NCI-H1694 (cell line): ENCODE measurements around the gene ARL10.
A peak's percentile ranks its signal among the peaks of the same experiment; 100 is the strongest.
"Not testable (repeated sequence)": the region's sequence is repeated elsewhere in the genome, so short reads cannot be mapped to it uniquely, and the experiment has no call there.

Source experiments
- DNase-seq: peaks from one replicate; lab custom pipeline; 2025; lab: John Stamatoyannopoulos, UW

The ARL10 gene

DNA sequence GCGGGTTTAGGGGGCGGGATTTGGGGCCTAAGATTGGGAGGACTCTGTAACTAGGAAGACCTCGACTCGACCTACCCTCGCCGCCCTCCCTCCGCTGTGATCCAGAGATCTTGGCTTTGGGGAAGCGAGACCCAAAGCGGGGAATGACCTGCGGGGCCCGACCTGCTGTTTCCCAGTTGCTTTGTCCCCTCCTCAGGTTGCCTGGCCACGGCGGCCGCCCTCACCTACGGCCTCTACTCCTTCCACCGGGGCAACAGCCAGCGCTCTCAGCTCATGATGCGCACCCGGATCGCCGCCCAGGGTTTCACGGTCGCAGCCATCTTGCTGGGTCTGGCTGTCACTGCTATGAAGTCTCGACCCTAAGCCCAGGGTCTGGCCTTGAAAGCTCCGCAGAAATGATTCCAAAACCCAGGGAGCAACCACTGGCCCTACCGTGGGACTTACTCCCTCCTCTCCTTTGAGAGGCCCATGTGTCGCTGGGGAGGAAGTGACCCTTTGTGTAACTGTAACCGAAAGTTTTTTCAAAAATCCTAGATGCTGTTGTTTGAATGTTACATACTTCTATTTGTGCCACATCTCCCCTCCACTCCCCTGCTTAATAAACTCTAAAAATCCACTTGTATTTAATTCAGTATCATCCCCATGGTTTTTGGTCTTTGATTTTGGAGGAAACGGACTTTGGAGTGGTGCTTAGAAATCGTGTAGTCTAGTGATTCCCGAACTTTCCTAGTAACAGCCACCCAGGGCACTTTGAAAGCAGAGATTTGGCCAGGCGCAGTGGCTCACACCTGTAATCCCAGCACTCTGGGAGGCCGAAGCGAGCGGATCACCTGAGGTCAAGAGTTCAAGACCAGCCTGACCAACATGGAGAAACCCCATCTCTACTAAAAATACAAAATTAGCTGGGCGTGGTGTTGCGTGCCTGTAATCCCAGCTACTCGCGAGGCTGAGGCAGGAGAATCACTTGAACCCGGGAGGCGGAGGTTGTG is 24.1 kb downstream of the ARL10 start:
- DNase-seq = peak; percentile 52

DNA sequence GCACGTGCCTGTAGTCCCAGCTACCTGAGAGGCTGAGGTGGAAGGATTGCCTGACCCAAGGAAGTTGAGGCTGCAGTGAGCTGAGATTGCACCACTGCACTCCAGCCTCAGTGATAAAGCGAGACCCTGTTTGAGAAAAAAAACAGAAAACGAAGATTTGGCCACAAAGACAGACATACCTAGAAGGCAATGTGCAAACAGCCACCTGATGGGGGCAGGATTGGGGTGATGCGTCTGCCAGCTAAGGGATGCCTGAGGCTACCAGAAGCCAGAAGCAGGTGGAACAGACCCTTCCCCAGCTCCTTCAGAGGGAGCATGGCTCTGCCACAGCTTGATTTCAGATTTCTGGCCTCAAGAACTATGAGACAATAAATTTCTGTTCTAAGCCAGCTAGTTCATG is 26.2 kb downstream of the ARL10 start:
- no peak for DNase-seq

DNA sequence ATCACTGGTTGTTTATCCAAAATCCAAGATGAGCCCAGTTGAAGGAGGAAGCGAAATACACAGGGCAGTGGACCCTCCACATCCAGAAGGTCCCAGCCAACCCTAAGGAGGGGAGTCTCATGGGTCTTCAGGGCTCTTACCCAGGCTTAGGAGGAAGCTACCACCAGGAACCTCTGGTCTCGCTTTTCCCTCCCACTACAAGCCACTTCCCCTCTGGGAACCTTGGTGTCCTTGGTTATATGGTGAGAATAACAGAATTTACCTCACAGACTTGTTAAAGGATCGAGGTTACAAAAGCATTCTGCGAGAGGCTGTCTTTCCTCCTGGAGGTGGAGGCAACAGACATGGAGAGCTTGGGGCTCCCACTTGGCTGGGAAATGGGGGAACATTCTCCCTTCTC is 26.7 kb downstream of the ARL10 start:
- DNase-seq = no peak

DNA sequence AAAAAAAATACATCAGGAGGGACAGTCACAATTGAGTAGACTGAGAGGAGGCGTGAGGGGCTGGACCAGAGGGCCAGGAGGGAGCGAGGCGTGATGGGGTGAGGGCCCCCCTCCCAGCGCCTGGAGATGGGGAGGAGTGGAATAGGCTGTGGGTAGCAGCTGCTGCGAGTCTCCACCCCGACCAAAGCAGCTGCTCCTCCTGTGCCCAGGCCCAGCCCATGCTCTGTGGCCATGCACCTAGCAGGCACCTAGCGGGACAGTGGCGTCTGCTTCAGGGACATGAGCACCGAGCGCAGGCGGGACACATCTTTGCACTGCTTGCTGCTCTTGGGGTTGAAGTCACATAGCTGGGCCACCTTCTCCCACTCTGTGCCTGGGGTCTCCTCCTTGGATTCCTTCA is 27.2 kb downstream of the ARL10 start:
- DNase-seq = no peak

DNA sequence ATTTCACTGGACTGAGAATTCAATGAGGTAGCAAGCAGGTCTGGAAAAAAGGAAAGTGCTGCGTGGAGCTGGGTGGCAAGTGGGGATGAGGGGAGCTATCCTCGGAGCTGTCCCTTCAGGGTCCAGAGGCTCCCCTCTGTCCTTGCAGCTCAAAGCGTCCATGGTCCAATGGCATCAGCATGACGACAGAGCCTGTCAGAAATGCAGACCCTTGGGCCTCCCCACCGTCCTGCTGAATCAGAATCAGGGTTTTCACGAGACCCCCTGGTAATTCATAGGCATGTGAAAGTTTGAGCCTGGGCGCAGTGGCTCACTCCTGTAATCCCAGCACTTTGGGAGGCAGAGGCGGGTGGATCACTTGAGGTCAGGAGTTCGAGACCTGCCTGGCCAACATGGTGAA is 28.8 kb downstream of the ARL10 start:
- DNase-seq = no peak

DNA sequence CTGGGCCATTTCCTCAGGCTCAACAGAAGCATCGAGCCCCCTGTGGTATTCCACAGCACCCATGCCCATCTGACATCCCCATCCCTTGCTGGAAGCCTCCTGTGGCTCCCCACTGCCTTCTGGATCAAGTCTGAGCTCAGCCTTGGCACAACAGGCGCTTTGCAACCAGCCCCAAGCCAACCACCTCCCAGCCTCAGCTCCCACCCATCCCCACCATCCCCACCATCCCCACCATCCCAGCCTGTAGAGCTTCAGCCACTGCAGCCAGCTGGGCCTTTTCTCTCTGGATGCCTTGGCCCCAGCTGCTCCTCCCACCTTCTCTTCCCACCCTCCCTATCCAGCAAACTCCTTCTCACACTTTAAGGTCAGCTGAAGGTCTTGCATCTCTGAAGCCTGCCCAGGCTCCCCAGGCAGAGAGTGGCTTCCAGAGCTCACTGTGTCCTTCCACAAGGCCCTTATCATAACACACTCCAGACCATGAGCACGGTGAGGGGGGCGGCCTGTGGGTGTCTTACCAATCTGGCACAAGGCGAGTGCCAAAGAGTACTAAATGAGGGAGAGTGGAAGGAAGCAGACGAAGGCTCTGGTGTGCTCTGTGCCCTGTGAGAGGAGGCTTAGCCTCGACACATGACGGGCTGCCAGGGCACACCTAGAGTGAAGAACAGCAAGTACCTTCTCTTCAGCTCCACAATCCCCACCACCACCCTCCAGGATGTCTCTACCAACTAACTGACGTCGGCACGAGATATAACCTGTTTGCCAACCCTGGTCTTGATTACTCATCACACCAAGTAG is 29.8 kb downstream of the ARL10 start:
- DNase-seq = no peak

DNA sequence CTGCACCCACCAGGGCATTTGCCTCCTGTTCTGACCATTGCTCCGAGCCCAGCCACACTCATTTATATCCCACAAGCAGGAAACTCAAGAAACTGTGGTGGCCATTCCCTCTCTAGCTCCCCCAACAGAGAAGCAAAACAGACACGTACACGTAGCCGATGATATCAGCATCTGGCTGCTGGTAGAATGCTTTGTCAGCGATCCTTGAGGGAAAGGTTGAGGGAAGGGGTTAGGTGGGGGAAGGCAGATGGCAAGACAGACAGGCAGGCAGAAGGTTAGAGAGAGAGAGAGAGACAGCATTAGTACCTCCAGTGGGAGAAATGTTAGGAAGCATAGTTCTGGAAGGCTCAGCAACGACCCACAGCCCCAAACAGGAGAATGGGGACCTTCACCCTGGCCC is 31.0 kb downstream of the ARL10 start:
- DNase-seq = peak; percentile 37

DNA sequence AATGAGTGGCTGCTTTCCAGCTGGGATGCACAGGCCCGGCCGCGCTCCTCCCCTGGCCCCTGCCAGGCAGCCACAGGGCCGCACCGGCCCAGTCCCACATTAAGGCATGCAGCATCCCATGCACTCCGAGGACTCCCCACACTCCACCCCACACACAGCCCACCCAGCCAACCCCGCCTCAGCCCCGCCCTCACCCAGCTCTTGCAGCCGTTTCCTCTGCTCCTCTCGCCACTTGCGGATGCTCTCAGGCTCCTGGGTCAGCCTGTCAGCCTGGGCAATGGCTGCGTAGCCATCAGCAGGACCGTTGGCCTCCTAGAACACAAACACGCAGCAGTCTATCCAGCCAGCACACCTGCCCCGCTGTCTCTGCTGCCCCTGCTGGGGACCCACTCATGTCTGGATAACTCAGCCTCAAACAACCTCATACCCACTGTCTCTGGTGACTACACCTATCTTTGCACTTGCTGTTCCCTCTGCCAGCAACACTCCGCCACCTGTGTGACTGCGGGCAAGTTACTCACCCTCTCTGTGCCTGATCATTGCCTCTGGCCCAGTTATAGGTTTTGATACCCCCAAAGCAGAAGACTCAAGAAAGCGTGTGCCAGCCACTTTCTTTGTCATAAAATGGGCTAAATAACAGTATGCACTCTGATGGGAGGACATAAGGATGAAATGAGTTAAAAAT is 32.6 kb downstream of the ARL10 start:
- no peak for DNase-seq

DNA sequence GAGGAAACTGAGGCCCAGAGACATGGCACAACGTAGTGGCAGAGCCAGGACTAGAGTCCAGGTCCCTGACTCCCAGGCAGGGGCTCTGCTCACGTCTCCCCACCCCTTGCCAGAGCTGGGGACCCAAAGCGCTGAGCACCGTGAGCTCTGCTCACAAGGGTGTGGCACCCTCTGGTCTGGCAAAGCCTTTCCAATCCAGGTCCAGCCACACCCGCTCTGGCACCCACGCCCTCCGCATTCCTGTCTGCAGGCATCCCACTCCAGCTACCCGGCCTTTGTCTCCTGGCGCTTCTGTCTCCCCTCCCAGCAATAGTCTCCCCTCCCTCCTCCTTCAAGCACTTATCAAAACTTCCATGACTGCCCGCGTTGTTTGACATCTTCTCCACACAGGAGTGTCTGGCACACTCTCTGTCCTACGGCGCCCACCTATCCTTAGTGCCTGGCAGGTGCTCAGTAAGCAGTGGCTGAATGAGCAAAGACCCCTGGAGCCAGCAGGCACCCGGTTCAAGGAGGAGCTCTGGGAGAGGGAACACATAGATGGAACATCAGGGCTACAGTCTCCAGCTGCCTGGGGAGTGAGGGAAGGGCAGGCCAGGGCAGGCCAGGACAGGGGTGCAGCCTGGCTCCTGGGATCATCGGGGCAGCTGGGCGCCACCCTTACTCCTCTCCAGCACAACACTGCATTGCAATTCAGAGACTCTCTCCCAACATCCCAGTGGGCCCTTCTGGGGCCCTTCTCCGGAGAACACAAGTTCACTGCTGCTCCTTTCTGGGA is 35.3 kb downstream of the ARL10 start:
- DNase-seq = peak; percentile 6

DNA sequence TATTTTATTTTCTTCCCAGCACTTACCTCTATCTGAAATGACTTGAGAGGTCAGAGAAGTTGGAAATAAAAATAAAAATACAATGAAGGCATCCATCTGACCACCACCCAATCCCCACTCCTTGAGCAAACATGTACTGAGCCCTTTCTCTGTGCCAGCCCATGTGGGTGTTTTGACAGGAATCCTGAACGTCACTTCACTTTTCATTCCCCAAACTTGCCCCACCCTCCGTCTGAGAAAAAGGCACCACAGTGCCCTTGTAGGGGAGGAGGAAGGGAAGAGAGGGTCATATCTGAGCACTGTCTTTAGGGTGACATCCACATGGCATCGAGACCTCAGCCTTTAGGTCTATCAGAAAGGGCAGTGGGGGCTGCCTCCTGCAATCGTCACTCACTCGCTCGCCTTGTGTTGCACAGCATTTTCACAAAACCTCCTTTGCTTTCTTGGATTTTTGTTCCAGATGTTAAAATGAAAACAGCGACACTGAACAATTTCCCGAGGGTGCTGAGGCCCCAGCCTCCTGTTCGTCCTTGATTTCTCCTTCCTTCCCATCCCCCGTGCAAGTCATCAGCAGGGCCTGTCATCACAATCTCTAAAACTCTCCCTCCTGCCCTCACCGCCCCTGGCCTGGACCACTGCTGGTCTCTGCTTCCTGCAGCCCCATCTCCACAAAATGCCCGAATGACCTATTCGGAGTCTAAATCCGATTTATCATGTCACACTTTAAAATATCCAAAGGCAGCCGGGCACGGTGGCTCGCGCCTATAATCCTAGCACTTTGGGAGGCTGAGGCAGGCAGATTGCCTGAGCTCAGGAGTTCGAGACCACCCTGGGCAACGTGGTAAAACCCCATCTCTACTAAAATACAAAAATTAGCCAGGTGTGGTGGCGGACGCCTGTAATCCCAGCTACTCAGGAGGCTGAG is 36.3 kb downstream of the ARL10 start:
- DNase-seq = no peak

DNA sequence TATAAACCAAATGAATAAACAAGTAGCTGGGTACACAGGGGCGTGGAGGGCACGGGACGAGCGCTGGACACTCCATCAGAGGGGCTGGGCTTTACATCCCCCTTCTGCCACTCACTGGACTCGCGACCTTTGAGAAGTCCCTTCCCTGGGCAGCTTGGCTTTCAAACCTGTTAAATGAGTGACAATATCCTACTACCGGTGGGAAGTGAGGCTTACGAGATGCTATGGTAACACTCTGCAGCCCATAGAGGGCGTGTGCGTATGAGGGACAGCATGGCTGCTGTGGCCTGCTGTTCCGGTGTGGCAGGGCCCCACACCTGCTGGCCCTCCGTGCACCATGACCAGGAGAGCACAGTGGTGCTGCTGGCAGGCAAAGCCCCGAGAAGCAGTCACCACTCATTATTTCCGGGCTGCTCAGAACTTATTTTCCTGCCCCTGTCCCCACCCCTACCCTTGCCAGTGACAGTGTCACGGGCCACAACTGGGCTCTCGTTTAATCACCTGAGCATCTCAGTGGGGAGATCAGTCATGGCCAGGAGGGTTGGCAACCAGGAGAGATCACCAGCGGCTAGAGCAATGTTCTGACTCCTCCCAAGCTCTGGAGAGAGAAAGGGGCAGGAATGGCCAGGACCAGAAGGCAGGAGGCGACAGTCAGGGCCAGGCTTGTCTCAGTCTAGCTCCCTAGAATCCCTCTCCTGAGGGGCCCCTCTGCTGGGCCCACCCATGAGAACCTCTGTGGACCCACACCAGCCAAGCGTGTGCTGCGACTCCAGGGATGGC is 40.6 kb downstream of the ARL10 start:
- DNase-seq = no peak

DNA sequence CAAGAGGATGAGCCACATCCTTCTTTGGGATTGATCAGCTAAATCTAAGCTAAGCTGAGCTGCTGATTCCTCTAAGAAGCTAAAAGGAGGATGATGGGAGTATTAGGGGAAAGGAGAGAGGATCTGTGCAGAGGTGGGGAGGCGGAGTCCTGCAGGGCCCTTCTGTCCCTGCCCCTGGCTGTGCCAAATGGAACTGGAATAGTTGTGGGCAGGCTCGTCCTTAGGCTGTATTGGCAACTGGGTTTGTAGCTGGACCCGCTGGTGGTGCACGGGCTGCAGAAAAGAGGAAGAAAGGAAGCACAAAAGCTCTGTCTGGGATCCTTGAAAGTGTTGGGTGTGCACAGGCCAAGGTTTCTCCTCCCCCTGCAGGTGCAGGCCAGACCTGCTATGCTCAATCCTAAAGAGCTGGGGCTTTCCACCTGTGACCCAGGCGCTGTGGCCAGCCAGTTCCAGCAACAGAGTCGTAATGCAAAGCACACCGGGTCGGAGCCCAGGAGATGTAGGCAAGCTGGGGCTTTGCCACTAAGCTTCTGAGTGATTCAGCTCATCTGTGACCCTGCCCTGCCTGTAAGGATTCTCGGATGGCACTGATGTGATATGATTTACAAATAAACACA is 41.3 kb downstream of the ARL10 start:
- no peak for DNase-seq

DNA sequence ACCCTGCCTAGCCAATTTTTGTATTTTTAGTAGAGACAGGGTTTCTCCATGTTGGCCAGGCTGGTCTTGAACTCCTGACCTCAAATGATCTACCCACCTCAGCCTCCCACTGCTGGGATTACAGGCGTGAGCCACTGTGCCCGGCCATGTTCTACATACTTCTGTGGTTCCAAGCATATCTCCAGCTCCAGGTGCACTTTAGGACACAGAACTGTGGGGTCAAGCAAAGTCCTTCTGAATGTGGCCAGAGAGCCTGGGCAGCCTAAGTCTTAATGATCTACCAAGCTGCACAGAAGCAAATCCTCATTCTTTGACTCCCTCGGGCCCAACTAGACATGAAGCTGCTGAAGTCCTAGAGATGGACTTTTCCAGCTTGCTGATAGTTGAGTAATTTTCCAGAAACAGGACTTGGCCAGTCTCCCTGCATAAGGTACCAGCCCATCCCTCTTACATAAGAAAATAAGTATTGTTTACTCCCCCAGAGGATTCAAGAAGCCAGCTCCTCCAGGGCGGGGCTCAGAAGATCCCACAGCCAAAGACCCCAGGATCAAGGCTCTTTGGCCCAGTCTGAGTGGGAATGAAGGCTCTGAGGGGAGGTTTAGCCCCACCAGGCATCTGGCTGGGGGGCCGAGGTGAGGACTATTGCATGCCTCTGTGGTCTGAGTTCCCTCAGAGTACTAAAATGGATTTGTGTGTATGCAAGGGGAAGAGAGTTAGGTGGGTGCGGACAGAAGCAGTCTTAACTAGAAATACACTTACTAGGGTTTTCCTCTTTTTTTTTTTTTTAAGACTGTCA is 42.4 kb downstream of the ARL10 start:
- DNase-seq = no peak

DNA sequence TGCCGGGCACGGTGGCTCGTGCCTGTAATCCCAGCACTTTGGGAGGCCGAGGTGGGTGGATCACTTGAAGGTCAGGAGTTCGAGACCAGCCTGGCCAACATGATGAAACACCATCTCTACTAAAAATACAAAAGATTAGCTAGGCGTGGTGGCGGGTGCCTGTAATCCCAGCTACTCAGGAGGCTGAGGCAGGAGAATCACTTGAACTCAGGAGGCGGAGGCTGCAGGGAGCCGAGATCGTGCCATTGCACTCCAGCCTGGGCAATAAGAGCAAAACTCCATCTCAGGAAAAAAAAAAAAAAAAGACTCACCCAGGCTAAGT is 42.9 kb downstream of the ARL10 start:
- DNase-seq = not testable (repeated sequence)

DNA sequence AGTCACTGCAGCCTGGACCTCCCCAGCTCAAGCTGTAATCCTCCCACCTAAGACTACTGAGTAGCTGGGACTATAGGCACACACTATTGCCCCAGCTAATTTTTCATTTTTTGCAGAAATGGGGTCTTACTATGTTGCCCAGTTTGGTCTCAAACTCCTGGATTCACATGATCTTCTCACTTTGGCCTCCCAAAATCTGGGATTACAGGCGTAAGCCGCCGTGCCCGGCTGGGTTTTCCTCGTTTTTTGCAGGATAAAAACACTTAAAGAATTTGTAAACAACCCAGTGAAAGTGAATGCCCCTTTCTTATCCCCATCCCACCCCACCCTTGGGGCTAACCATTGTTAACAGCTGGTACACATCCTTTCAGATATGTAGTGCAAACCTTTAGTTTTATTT is 43.3 kb downstream of the ARL10 start:
- no peak for DNase-seq

DNA sequence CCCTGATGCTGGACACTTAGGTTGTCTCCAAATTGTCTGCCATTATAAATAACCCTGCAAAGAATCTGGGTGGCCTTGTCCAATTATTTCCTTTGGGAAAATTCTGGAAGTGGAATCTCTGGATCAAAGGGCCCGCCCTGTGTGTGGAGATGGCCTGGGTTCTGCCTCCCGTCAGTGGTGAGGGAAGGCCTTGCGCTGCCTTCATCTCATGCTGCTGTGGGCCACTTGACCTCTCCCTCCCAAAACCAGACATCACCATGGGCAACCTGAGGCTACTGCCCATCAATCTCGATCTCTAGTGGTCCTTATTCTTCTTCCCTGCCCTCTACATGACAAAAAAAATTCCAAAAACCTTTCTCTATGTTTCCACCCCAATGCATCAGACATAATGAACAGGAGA is 44.5 kb downstream of the ARL10 start:
- DNase-seq = no peak

DNA sequence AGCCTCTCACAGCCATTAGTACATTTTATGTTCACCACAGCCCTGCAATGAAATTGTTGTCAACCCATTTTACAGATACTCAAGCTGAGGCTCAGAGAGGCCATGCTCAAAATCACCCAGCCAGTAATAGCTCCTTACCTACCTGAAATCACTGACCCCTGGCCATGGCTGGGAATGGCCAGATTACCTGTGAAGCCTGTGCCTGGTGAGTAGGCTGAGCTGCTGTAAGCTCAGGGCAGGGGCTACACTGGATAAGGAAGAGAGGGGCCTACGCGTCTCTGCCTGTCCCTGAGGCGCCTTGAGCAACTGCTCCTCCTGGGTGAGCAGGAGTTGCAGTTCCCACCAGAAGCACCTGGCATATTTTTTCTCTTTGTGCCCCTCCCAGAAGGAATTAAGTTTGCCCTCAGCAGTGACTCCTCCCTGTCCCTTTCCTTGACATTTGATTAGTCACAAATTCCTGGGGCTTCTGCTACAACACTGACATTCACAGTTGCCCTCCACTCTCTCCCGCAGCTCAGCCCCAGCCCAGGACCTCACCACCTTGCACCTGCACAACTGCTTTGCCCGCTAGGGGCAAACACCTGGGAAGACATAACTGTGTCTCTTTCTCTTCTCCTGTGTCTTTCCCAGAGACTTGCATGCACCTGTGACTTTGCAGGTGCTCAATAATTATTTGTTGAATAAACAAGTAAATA is 45.3 kb downstream of the ARL10 start:
- DNase-seq = no peak
